Osteocyte (in vitro differentiated cells): ENCODE measurements around the gene RDH13. TPM values are rescaled to one million over a fixed set of nuclear protein-coding genes. Genes with fewer than 3 reads are reported as not detected.
"Not testable (repeated sequence)": the region's sequence is repeated elsewhere in the genome, so short reads cannot be mapped to it uniquely, and the experiment has no call there.

Experiments
- DNase-seq: peaks from one replicate; pipeline ENCODE4 v3.0.0; 2021; ENCODE audit warnings: mixed read lengths; ENCODE audit not compliant: unreplicated experiment; ENCODE audit errors: extremely low spot score
- H3K27ac Mint-ChIP-seq: one replicate; pipeline ENCODE4 v1.8.0; 2021; ENCODE audit warnings: mild to moderate bottlenecking, mixed read lengths; ENCODE audit not compliant: unreplicated experiment
- H3K27me3 Mint-ChIP-seq: one replicate; pipeline ENCODE4 v1.8.0; 2021; ENCODE audit warnings: mixed read lengths; ENCODE audit not compliant: unreplicated experiment
- H3K36me3 Mint-ChIP-seq: one replicate; pipeline ENCODE4 v1.8.0; 2021; ENCODE audit warnings: mixed read lengths; ENCODE audit not compliant: unreplicated experiment
- H3K4me1 Mint-ChIP-seq: one replicate; pipeline ENCODE4 v1.8.0; 2021; ENCODE audit warnings: mixed read lengths; ENCODE audit not compliant: unreplicated experiment
- H3K4me3 Mint-ChIP-seq: one replicate; pipeline ENCODE4 v1.8.0; 2021; ENCODE audit warnings: mild to moderate bottlenecking, moderate library complexity, mixed read lengths; ENCODE audit not compliant: unreplicated experiment
- H3K9me3 Mint-ChIP-seq: one replicate; pipeline ENCODE4 v1.8.0; 2021; ENCODE audit warnings: mixed read lengths; ENCODE audit not compliant: unreplicated experiment
- CTCF ChIP-seq: fragments of 200-600 bp; sonication (generic); IDR thresholded peaks from 2 replicates; pipeline ENCODE4 v1.5.0; 2021; ENCODE audit warnings: antibody characterized with exemption, mild to moderate bottlenecking, moderate library complexity
- total RNA-seq: library from RNA; stranded (reverse); gene quantifications from 2 replicates; pipeline ENCODE4 v1.2.1, GENCODE V29; 2021

RDH13 gene
- total RNA-seq, 1 donor from 2014 or later: 15.1 TPM

GRCh38 chr19:55034751-55035150 is 28.2 kb downstream of the RDH13 start:
- Mint-ChIP-seq H3K9me3 (no peaks in the 10 kb centered on the region), H3K27ac (no peak overlapping the region), H3K4me1 (no peaks in the 10 kb centered on the region), H3K27me3 (no peaks in the 10 kb centered on the region), H3K4me3 (no peak overlapping the region), H3K36me3 (no peaks in the 10 kb centered on the region)
- no peak for TF ChIP-seq CTCF
- DNase-seq: no peak

GRCh38 chr19:55032976-55033643 is 29.8 kb downstream of the RDH13 start:
- not testable (repeated sequence) for H3K27me3 Mint-ChIP-seq, H3K27ac Mint-ChIP-seq, H3K36me3 Mint-ChIP-seq, H3K9me3 Mint-ChIP-seq, DNase-seq, H3K4me3 Mint-ChIP-seq, H3K4me1 Mint-ChIP-seq

GRCh38 chr19:55032170-55032800 is 30.7 kb downstream of the RDH13 start:
- no peak for DNase-seq
- Mint-ChIP-seq H3K27ac (no peak overlapping the region), H3K4me3 (no peak overlapping the region), H3K9me3 (no peaks in the 10 kb centered on the region), H3K4me1 (no peaks in the 10 kb centered on the region), H3K27me3 (no peaks in the 10 kb centered on the region), H3K36me3 (no peaks in the 10 kb centered on the region)
- no peak for TF ChIP-seq CTCF

GRCh38 chr19:55031178-55031577 is 31.8 kb downstream of the RDH13 start:
- H3K27me3 Mint-ChIP-seq: no peaks in the 10 kb centered on the region
- no peak for TF ChIP-seq CTCF

GRCh38 chr19:55028757-55029156 is 34.2 kb downstream of the RDH13 start:
- H3K36me3 Mint-ChIP-seq: peaks cover 1% of the 10 kb centered on the region
- no peak for TF ChIP-seq CTCF
- no peaks in the 10 kb centered on the region for H3K27me3 Mint-ChIP-seq
- no peaks in the 10 kb centered on the region for H3K4me1 Mint-ChIP-seq
- no peak overlapping the region for H3K27ac Mint-ChIP-seq
- no peak overlapping the region for H3K4me3 Mint-ChIP-seq
- DNase-seq: no peak
- H3K9me3 Mint-ChIP-seq: peaks cover 6% of the 10 kb centered on the region

More at GRCh38 chr19:55031178-55031577, 31.8 kb downstream of the RDH13 start:
- H3K4me3 Mint-ChIP-seq: no peak overlapping the region
- H3K4me1 Mint-ChIP-seq: no peaks in the 10 kb centered on the region
- peaks cover 2% of the 10 kb centered on the region for H3K9me3 Mint-ChIP-seq
- no peaks in the 10 kb centered on the region for H3K36me3 Mint-ChIP-seq
- no peak overlapping the region for H3K27ac Mint-ChIP-seq
- no peak for DNase-seq
